ENCODE measurements around the gene CD1C. TPM values are rescaled to one million over a fixed set of nuclear protein-coding genes. Genes with fewer than 3 reads are reported as not detected.

Gene CD1C
- polyA plus RNA-seq, 1 experiment, result not detected

GRCh38 chr1:158324395-158324794 is 34.7 kb downstream of the CD1C start:
- no peaks in the 10 kb centered on the region for H3K36me3 ChIP-seq (ENCODE audit: control insufficient read depth, insufficient read depth, low read length)
- no peak for DNase-seq (ENCODE audit: low read depth)
- ChIA-PET POLR2A (no interaction called here), CTCF (no interaction called here)
- H3K4me3 ChIP-seq (ENCODE audit: low read depth, low read length), result no peak overlapping the region
- TF ChIP-seq, protein P1, sequence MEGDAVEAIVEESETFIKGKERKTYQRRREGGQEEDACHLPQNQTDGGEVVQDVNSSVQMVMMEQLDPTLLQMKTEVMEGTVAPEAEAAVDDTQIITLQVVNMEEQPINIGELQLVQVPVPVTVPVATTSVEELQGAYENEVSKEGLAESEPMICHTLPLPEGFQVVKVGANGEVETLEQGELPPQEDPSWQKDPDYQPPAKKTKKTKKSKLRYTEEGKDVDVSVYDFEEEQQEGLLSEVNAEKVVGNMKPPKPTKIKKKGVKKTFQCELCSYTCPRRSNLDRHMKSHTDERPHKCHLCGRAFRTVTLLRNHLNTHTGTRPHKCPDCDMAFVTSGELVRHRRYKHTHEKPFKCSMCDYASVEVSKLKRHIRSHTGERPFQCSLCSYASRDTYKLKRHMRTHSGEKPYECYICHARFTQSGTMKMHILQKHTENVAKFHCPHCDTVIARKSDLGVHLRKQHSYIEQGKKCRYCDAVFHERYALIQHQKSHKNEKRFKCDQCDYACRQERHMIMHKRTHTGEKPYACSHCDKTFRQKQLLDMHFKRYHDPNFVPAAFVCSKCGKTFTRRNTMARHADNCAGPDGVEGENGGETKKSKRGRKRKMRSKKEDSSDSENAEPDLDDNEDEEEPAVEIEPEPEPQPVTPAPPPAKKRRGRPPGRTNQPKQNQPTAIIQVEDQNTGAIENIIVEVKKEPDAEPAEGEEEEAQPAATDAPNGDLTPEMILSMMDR (IDR thresholded peaks at IDR 0.05; ENCODE audit: insufficient read depth, low read depth, low read length), result no peak
- H3K27me3 ChIP-seq (ENCODE audit: control insufficient read depth, insufficient read depth, low read length), result no peaks in the 10 kb centered on the region

DNA sequence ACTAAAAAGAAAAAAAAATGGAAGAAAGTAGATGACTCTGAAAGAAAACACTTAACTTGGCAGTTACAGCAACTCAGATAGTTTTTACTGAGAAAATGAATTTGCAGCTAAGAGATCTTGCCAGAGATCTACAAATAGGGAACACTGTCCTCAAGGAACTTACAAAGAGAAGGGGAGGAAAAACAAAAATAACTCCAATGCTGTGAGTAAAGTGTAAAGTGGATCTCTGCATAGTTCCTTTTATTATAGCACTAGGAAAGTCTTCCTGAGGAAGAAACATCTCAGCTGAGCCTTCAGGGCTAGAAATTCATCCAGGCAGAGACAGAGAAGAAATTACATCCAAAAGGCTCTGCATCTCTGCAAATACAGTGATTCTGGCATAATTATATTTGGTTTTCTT is 37.8 kb downstream of the CD1C start:
- CTCF ChIA-PET, result interaction anchor here (1.0 kb wide), 1 partner anchor 13 kb away, joined by 3 read pairs; no protein-coding TSS in a partner anchor

GRCh38 chr1:158328426-158328825 is 38.7 kb downstream of the CD1C start:
- ChIA-PET CTCF (interaction anchor here (1.0 kb wide), 1 partner anchor 12 kb away, joined by 3 read pairs; no protein-coding TSS in a partner anchor), POLR2A (no interaction called here)
- DNase-seq (ENCODE audit: low read depth), result no peak
- H3K27me3 ChIP-seq (ENCODE audit: control insufficient read depth, insufficient read depth, low read length), result no peaks in the 10 kb centered on the region
- TF ChIP-seq, protein P1 (IDR thresholded peaks at IDR 0.05; ENCODE audit: insufficient read depth, low read depth, low read length), result no peak
- H3K36me3 ChIP-seq (ENCODE audit: control insufficient read depth, insufficient read depth, low read length), result no peaks in the 10 kb centered on the region
- H3K4me3 ChIP-seq (ENCODE audit: low read depth, low read length), result no peak overlapping the region

More for the DNA sequence above, 37.8 kb downstream of the CD1C start:
- DNase-seq (ENCODE audit: low read depth), result no peak
- Histone ChIP-seq H3K27me3 (ENCODE audit: control insufficient read depth, insufficient read depth, low read length) (no peaks in the 10 kb centered on the region), H3K36me3 (ENCODE audit: control insufficient read depth, insufficient read depth, low read length) (no peaks in the 10 kb centered on the region), H3K4me3 (ENCODE audit: low read depth, low read length) (no peak overlapping the region)
- POLR2A ChIA-PET, result no interaction called here
- TF ChIP-seq, protein P1 (IDR thresholded peaks at IDR 0.05; ENCODE audit: insufficient read depth, low read depth, low read length), result no peak

DNA sequence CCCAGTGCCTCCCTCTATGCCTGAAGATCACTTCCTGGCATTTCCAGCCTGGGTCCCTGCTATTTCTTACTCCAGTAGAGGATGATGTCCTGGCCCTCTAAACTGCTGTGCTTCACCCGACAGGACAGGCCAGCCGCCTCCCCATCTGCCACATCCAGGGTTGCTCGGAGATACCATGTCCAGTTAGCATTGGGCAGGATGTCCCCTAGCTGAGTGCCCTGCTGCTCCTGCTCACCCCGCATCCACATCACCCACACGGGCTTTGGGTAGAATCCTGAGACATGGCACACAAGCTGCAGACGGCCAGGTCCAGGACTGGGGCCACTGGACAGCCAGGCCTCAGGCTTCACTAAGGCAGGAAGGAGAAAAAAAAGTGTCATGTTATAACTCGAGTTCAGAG is 39.6 kb downstream of the CD1C start:
- POLR2A ChIA-PET, result no interaction called here
- H3K27me3 ChIP-seq (ENCODE audit: control insufficient read depth, insufficient read depth, low read length), result no peaks in the 10 kb centered on the region
- CTCF ChIA-PET, result no interaction called here
- H3K4me3 ChIP-seq (ENCODE audit: low read depth, low read length), result no peak overlapping the region
- DNase-seq (ENCODE audit: low read depth), result no peak
- TF ChIP-seq, protein P1 (IDR thresholded peaks at IDR 0.05; ENCODE audit: insufficient read depth, low read depth, low read length), result no peak
- no peaks in the 10 kb centered on the region for H3K36me3 ChIP-seq (ENCODE audit: control insufficient read depth, insufficient read depth, low read length)

GRCh38 chr1:158329733-158330132 is 40.0 kb downstream of the CD1C start:
- TF ChIP-seq, protein P1 (IDR thresholded peaks at IDR 0.05; ENCODE audit: insufficient read depth, low read depth, low read length), result no peak
- ChIA-PET CTCF (interaction anchor here (0.6 kb wide), 1 partner anchor 30 kb away, joined by 3 read pairs; no protein-coding TSS in a partner anchor), POLR2A (no interaction called here)
- no peak for DNase-seq (ENCODE audit: low read depth)
- H3K4me3 ChIP-seq (ENCODE audit: low read depth, low read length), result no peak overlapping the region
- no peaks in the 10 kb centered on the region for H3K36me3 ChIP-seq (ENCODE audit: control insufficient read depth, insufficient read depth, low read length)
- no peaks in the 10 kb centered on the region for H3K27me3 ChIP-seq (ENCODE audit: control insufficient read depth, insufficient read depth, low read length)
